HG02588 (cell line): Measurements from ENCODE around the gene LRRC1.
A peak's percentile ranks its signal among the peaks of the same experiment; 100 is the strongest.

Source experiments
- ATAC-seq: cut with Tn5 transposase; IDR thresholded peaks from one replicate; pipeline ENCODE4 v1.9.1; 2021; ENCODE audit warnings: mild to moderate bottlenecking, moderate library complexity; ENCODE audit not compliant: unreplicated experiment

The LRRC1 gene

DNA sequence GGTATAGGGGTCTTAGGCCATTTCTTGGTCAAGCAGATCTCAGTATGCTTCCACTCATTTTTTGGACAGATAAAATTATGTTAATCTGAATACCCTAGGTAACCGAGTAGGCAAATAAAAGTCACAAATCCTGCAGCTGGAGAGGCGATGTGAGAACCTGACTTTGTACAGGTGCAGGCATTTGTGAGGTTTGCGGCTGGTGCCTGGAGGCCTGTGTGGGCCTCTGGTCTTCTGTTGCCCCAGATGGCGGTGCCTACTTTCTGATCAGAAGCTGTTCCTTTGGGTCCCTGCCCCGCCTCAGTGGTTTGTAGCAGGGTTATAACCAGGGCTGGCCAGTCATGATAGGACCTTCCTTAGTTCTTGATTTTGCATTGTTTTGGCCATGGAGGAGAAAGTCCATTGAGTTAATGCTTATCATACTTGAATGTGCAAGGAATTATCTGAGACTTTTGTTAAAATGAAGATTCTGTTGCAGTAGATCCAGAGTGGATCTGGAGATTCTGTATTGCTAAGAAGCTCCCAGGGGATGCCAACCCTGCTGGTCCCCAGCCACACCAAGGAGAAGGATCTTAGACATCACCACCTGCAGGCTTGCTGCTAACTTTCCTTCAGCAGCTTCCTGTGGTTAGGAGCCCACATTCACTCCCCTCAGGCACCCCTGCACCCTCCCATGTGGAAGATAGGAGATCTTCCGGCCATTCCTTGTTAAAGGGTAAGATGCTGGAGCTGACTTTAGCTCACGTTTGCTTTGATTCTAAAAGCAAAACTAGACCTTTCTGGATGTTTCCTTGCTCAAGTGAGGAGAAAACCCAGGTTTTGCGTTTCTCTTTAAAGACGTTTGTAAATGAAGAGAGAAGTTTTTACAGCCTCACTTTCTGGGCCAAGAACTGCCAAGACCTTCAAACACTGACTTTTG is 50.7 kb downstream of the LRRC1 start:
- ATAC-seq, result no peak

DNA sequence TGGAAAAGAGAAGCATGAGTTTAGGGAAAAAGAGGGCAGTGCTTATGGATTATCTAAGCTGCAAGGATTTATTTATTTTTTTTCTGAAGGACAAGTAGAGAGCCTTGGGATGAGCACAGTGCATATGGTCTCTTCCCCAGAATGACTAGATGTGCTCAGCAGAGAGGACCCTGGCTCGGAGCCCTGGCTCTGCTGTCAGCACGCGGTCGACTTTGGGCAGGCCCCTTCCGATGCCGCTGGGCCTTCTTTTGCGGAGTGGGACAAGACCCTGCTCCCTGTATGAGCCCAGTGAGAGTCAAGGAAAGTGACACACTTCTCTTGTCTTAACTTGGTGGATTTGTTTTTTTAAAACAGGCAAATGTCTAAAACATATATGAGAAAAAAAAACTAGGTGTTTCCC is 51.4 kb downstream of the LRRC1 start:
- no peak for ATAC-seq

DNA sequence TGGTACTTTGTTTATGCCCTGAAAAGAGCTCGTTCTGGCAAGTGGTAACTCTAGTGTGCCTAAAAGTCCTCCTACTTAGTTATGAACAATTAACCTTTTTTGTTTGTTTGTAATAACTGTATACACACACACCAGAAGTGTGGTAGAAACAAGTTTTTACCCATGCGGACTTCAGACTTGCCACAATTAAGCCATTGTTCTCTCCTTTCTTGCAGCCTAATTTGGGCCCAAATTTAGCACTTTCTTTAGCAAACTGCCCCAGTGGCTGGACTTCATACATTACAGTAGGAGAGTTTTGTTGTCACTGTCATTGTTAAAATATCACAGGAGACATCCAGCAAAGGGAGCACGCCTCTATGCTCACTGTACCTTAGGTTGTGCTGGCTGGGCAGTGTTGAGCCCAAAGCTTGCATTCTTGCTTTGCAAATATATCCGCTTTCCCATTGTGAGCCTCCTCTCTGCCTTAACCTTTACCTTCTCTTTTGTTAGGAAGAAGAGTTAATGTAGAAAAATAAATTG is 53.0 kb downstream of the LRRC1 start:
- no peak for ATAC-seq

- ATAC-seq, result no peak
Measured at GRCh38 chr6:53850527-53850926, 55.7 kb downstream of the LRRC1 start.

- ATAC-seq, result no peak
Measured at GRCh38 chr6:53851561-53851960, 56.8 kb downstream of the LRRC1 start.

DNA sequence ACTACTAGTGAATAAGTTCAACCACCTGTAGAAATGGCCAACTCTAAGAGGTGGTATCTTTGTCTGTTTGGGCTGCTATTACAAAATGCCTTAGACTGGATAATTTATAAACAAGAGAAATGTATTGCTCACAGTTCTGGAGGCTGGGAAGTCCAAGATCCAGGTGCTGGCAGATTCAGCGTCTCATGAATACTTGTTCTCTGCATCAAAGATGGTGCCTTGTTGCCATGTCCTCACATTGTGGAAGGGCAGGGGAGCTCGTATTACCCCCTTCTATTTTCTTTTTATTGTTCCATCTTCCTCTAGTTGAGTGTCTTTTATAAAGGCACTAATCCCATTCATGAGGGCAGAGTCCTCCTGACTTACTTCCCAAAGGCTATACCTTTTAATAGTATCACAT is 58.0 kb downstream of the LRRC1 start:
- ATAC-seq, result no peak

GRCh38 chr6:53854843-53855567 is 60.2 kb downstream of the LRRC1 start:
- ATAC-seq, result peak; percentile 91

- no peak for ATAC-seq
Measured at GRCh38 chr6:53855940-53856339, 61.1 kb downstream of the LRRC1 start.

- no peak for ATAC-seq
Measured at GRCh38 chr6:53857318-53858094, 62.7 kb downstream of the LRRC1 start.

GRCh38 chr6:53858196-53858595 is 63.4 kb downstream of the LRRC1 start:
- no peak for ATAC-seq

DNA sequence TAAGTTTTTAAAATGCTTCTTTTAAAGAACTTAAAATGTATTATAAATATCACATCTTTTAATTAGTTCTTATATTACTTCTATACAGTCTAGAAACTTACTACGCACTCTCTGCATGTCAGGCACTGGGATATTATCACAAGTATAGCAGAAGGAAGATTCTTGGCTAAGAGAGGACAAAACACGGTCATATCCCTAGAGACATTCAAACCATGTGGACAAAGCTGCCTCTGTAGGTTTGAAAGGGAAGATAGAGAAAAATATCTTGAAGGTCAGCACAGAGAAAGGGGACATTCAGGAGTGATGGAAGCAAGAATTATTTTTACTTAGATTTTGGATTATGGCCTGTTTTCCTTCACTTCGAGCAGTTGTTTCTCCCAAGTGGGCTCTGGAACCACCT is 64.1 kb downstream of the LRRC1 start:
- no peak for ATAC-seq

DNA sequence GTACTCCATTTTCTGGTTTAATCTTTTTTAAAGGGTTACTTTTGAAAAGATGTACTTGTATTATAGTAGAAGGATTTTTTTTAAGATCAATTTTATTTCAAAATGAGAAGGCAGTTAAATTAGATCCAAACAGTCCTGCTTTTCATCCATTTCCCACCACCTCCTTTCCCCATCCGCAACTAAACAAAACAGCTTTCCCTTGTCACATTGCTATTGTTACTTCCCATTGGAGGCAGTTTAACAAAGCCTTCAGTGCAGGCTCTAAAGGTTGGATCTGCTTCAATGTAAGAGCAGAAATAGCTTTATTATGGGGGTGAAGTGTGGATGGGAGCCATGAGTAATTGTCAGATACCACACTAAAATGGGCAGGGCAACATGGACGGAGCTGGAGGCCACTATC is 65.7 kb downstream of the LRRC1 start:
- ATAC-seq, result no peak

DNA sequence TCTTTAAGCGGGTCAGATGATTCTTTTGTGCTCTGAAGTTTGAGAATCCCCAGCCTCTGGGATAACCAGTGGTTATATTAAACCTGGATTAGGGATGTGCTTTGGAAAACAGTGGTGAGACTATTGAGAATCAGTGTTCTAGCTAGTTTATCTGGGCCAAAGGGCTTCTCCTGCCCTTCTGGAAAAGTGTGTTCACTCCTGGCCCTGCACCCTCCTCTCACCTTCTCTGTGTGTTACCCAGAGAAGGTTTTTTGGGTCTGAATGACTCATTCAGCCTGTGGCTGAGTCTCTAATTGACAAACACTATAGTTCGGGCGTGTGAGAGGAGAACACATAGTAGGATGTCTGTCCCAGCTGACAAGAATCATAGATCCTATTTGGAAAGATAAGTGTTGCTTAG is 66.7 kb downstream of the LRRC1 start:
- no peak for ATAC-seq

GRCh38 chr6:53862662-53863462 is 68.1 kb downstream of the LRRC1 start:
- no peak for ATAC-seq

DNA sequence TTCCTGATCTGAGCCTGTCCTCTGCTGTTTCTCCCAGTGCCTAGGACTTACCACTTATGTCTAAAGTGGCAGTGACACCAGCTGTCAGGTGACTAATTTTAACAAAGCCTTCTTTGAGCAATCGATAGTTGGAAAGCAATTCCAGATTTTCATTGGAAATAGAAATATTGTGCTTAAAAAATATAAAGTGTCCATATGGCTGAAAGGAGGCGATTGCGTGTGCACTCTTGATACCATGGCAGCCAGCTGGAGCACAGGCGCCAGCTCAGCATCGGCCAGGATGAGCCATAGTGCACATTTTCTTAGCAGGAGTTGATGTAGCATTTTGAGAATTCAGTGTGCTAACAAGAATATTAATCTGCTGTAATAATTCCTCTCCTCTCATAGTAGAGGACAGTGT is 70.0 kb downstream of the LRRC1 start:
- no peak for ATAC-seq

DNA sequence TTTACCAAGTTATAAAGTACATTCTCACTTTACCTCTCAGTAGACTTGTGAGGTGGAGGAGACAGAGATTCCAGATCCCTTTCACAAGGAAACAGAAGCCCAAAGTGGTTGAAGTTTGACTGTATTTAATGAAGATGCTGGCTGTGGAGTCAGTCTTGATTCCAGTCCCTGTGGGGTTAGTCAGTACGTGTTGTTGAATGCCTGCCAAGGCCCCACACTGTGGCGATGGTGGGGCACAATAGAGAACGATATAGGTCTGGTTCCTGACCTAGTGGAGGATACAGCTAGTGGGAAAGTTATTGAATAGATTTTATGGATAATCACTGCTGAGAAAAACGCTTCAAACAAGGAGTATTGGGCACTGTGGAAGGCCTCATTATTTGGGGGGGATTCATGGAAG is 71.4 kb downstream of the LRRC1 start:
- no peak for ATAC-seq

- no peak for ATAC-seq
Measured at GRCh38 chr6:53868626-53869025, 73.8 kb downstream of the LRRC1 start.

DNA sequence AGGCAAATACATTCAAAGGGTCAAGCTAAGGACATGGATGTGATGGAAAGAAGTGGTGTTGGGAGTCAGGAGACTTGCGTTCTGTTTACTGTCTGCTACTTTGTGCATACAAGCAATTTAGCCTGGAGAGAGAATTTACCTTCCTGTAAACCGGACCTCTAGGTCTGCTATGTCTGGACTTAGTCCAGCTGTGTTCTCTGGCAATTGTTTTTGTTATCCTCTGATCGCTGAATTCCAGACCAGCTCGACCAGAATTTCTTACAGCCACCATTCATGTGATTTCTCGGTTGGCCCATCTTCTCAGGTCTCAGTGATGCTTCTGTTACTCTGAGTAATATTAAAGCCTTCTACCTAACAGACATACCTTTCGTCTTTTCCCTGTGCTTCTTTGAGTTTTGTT is 75.2 kb downstream of the LRRC1 start:
- ATAC-seq, result no peak

DNA sequence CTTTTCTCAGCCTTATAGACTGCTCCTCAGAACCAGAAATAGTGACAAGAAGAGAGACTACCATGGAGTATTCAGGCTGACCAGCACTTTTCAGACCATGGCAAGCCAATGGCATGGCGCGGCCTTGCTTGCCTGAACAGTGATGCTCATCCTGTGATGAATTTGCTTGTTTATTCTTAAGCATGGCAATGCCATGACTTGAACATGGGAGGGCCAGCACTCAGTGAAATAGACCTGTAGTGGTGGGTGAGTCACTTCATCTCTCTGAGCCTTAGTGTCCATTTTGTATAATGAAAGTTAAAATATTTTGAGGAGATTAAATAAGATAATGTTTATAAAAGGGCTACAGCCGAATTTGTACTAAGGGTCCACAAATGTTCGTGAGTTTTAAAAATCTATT is 79.1 kb downstream of the LRRC1 start:
- ATAC-seq, result no peak

- no peak for ATAC-seq
Measured at GRCh38 chr6:53874964-53875363, 80.2 kb downstream of the LRRC1 start.
